Hindlimb muscle (tissue), 1 donor: ENCODE results near the gene SCGB1C2. TPM values are rescaled to one million over a fixed set of nuclear protein-coding genes. Genes with fewer than 3 reads are reported as not detected.
A peak's percentile ranks its signal among the peaks of the same experiment; 100 is the strongest.
"Not testable (repeated sequence)": the region's sequence is repeated elsewhere in the genome, so short reads cannot be mapped to it uniquely, and the experiment has no call there.

Experiments
- DNase-seq: peaks from one replicate; pipeline ENCODE4 v3.0.0-alpha.2; 2013
- polyA plus RNA-seq: library from polyadenylated mRNA; unstranded; fragments of 120-200 nt; gene quantifications from one replicate; pipeline ENCODE4 v1.2.1, GENCODE V29; 2013; ENCODE audit not compliant: insufficient read length

The SCGB1C2 gene
- polyA plus RNA-seq, 1 donor = not detected

DNA sequence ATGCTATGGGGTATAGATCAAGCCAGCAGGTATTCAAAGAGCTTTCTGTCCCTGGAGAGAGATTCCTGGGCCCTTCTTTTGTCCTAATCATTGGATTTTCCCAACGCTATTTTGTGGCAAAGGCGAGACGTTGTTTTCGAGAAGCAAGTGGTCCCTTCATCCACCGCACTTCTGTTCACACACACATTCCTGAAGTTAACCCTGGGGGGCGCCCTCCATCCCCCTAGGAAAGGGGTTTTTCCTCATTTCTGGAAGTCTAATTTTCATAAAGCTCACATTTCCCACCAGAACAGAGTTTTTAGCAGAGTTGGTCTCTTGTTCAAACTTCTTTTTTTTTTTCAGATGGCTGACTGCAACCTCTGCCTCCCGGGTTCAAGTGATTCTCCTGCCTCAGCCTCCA lies 11.9 kb downstream of the SCGB1C2 start:
- DNase-seq = no peak

- no peak for DNase-seq
Observed at GRCh38 chr17:149897-150584, 12.7 kb downstream of the SCGB1C2 start.

DNA sequence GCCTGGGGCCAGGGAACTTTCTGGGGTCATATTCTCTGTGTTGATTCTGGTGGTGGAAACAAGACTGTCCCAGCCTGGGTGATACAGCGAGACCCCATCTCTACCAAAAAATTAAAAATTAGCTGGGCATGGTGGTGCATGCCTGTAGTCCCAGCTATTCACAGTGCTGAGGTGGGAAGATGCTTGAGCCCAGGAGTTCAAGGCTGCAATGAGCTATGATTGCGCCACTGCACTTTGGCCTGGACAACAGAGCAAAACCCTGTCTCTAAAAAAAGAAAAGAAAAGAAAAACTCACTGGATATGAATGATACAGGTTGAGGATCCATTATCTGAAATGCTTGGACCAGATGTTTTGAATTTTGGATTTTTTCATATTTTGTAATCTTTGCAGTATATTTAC lies 13.6 kb downstream of the SCGB1C2 start:
- DNase-seq = no peak

- DNase-seq = no peak
Observed at GRCh38 chr17:151886-152859, 14.8 kb downstream of the SCGB1C2 start.

- no peak for DNase-seq
Observed at GRCh38 chr17:152860-153420, 15.6 kb downstream of the SCGB1C2 start.

DNA sequence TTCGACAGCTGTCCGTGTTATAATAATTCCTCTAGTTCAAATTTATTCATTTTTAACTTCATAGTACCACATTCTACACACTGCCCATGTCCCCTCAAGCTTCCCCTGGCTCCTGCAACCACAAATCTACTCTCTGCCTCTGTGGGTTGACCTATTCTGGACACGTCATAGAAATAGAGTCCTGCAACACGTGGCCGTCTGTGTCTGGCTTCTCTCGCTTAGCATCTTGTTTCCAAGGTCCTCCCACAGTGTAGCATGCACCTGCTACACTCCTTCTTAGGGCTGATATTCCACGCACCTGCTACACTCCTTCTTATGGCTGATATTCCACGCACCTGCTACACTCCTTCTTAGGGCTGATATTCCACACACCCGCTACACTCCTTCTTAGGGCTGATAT lies 16.5 kb downstream of the SCGB1C2 start:
- DNase-seq = no peak

- no peak for DNase-seq
Observed at GRCh38 chr17:155576-155975, 18.2 kb downstream of the SCGB1C2 start.

GRCh38 chr17:156094-156621 lies 18.8 kb downstream of the SCGB1C2 start:
- no peak for DNase-seq

DNA sequence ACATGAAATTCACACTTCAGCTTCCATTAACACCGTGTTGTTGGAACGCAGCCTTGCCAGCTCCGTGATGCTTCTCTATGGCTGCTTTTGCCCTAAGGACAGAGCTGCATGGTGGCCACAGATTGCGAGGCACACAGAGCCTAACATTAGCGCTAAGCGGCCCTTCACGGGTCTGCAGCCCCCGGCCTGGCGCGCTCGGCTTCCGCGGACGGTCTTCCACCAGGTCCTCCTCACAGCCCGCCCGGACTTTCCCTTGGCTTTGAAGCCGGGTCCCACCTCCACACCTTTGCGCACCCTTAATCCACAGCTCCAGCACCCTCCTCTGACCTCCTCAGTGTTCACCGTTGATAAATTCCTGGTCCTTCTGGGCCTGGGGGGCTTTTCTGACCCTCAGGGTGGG lies 19.6 kb downstream of the SCGB1C2 start:
- no peak for DNase-seq

GRCh38 chr17:157901-158300 lies 20.5 kb downstream of the SCGB1C2 start:
- no peak for DNase-seq

- DNase-seq = no peak
Observed at GRCh38 chr17:158379-158778, 21.0 kb downstream of the SCGB1C2 start.

GRCh38 chr17:159609-160008 lies 22.2 kb downstream of the SCGB1C2 start:
- no peak for DNase-seq

DNA sequence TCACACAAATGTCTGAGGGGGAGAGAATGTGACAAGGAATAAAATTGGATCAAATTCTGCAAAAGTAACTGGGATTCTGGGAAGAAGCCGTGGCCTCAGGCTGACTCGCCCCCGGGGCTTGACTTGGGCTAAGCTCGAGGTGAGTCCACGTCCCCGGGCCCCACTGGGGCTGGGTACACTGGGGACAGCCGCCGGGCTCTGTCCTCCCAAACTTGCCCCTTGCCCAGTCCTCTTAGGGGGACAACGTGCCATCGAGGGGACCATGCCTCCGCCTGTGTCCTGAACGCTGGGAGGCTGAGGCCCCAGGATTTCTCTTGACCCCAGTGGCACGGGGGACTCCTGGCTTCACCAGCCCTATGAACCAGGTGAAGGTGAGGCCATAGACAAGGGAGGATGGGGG lies 23.0 kb downstream of the SCGB1C2 start:
- no peak for DNase-seq

DNA sequence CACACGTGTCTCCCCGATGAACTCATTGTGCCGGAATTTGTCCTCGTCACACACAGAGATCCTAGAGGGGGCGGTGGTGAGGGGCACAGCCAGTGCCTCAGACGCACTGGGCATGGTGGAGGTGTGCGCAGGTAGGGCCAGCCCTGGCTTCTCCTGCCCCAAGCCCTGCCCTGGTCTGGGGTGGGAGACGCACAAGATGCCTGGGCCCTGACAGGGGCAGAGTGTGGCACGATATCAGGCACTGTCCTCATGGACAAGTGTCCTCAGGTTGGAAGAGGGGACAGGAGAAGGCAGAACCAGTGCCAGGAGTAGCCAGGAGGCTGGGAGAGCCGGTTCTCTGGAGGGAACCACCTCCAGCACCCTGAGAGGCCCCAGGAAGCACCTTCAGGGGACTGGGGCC lies 24.1 kb downstream of the SCGB1C2 start:
- DNase-seq = no peak

GRCh38 chr17:162689-163088 lies 25.3 kb downstream of the SCGB1C2 start:
- DNase-seq = no peak

DNA sequence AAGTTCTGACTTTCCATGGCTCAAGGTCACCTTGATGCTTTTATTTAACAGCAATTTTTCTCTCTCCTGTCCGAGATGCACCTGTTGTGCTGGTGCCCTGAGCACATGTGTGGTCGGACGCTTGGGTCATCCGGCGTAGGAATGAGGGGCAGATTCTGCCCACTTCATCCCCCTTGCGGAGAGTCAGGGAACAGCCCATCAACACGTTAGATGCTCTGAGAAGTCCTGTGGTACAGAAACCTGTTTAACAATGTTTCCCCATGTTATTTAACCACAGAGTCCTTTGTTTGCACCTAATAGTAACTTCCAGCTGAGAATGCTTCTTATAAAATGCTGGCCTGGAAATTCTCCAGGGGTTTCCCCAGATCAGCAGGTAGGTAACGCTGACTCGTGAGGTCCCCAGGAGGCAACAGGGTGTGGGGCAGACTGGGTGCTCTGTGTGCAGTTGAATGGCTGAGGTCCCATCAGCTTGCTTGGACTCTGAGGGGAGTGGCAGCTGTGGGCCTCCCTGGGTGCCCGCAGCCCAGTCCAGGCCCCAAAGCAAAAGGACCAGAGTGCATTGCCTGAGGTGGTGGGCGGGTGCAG lies 26.2 kb downstream of the SCGB1C2 start:
- no peak for DNase-seq

DNA sequence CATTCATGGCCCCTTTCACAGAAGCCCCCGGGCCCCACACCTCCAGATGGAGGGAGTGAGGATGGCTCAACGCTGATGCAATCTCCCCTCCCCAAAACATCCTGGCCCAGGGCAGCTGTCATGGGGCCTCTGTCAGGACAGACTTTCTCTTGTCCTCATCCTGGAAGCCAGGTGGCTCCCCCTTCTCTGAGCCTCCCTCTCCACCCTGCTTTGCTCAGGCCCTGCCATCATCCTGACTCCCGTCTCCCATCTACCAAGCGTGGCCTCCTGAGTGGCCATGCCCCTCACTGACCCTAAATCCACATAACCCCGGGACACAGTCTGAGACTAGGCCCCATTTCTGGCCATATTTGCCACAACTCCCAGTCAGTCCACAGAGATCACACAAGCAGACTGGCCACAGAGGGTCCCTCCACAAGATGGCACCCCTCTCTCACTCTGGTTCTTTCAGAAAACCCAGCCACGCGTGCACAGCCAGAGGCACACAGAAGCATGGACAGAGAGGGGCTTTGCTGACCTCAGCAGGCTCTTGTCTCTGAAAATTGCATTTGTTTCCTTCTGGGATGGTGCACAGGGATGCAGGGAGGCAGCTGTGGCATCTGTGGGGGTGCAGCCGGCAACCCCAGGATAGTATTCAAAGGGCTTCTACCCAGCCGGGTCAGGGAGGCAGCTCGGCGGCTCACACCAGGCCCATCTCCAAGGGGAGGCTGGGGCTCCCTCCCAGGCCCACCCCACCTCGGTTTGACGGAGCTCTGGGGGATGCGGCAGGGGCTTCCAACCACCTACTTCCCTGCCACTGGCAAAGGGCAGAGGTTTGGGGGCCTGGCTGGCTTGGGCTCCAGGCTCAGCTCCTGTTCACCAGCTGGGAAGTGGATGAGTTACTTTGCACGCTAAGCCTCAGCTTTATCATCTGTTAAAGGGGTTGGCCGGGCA lies 27.2 kb downstream of the SCGB1C2 start:
- DNase-seq = peak; percentile 77

- DNase-seq = no peak
Observed at GRCh38 chr17:165939-166338, 28.6 kb downstream of the SCGB1C2 start.

- not testable (repeated sequence) for DNase-seq
Observed at GRCh38 chr17:168614-169013, 31.2 kb downstream of the SCGB1C2 start.

GRCh38 chr17:170130-170670 lies 32.8 kb downstream of the SCGB1C2 start:
- no peak for DNase-seq

- DNase-seq = no peak
Observed at GRCh38 chr17:171871-172270, 34.5 kb downstream of the SCGB1C2 start.
